VCaP (cell line): ENCODE data around the gene SPOCK3.
A peak's percentile ranks its signal among the peaks of the same experiment; 100 is the strongest.
"Not testable (repeated sequence)": the region's sequence is repeated elsewhere in the genome, so short reads cannot be mapped to it uniquely, and the experiment has no call there.

Source experiments
- H3K27ac ChIP-seq: fragments of 450-650 bp; 2 replicates; pipeline ENCODE4 v1.5.1; 2017
- TF ChIP-seq, protein P1 (sequence below): fragments of 450-650 bp; conservative IDR thresholded peaks from 2 replicates; pipeline ENCODE4 v1.5.1; 2017; ENCODE audit warnings: mild to moderate bottlenecking, moderate library complexity

SPOCK3 gene

DNA sequence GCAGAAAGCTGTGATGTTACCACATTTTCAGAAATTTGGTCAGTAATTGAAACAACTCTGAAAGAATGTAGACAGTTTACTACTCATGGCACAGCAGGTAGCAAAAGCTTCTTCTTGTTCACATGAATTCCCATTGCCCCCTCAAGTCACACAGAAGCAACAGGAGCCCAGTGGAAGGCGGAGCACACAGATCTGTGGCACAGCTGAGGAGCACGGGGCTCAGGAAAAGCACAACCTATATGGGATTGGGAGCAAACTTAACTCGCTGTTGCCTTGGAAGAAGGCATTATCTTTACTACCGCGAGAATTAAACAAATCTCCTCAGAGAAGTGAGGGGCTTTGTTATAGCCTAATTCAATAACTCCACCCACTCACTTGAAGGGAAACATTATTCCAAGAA is 358.5 kb downstream of the SPOCK3 start:
- H3K27ac ChIP-seq: no peak overlapping the region
- TF ChIP-seq, protein P1, sequence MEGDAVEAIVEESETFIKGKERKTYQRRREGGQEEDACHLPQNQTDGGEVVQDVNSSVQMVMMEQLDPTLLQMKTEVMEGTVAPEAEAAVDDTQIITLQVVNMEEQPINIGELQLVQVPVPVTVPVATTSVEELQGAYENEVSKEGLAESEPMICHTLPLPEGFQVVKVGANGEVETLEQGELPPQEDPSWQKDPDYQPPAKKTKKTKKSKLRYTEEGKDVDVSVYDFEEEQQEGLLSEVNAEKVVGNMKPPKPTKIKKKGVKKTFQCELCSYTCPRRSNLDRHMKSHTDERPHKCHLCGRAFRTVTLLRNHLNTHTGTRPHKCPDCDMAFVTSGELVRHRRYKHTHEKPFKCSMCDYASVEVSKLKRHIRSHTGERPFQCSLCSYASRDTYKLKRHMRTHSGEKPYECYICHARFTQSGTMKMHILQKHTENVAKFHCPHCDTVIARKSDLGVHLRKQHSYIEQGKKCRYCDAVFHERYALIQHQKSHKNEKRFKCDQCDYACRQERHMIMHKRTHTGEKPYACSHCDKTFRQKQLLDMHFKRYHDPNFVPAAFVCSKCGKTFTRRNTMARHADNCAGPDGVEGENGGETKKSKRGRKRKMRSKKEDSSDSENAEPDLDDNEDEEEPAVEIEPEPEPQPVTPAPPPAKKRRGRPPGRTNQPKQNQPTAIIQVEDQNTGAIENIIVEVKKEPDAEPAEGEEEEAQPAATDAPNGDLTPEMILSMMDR: no peak

DNA sequence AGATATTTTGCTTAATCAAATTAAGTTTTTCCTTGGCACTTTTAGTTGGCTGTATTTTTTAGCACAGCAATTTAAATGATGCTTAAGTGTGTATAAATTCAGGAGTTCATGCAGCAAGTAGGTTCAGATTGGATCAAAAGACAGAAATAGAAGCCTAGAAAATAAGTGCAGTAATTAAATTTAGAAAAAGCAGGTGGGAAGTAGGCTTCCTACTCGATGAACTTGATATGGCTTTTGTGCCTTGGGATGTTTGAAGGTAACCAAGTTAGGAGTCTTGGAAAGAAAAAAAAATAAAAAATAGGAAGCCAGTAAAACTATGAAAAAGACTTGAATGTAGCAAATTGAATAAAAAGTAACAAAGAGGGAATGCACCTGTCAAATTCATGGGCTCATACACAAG is 372.3 kb downstream of the SPOCK3 start:
- TF ChIP-seq, protein P1: no peak
- H3K27ac ChIP-seq: no peak overlapping the region

DNA sequence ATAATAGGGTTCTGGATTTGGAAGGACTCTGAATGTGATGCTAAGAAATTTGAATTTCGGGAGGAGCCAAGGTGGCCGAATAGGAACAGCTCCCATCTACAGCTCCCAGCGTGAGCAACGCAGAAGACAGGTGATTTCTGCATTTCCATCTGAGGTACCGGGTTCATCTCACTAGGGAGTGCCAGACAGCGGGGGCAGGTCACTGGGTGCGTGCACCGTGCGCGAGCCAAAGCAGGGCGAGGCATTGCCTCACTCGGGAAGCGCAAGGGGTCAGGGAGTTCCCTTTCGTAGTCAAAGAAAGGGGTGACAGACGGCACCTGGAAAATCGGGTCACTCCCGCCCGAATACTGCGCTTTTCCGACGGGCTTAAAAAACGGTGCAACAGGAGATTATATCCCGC is 383.9 kb downstream of the SPOCK3 start:
- H3K27ac ChIP-seq: not testable (repeated sequence)

DNA sequence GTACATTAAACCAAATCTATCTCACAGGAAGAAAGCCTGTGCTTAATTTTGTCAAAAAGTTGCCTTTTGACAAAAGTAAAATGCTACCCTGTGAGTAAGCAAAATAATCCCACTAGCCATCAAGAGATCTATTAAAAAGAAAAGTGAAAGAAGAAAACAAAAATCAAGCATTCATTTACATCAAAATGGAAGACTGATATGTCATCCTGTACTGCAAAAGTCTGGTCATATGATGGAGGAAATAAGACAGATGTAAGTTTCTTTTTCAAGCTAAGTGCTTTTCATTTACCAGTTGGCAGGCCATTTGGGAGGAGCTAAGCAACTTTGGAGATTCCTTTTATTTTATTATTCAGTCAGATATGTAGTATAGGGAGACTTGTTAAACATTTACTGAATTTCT is 387.4 kb downstream of the SPOCK3 start:
- no peak overlapping the region for H3K27ac ChIP-seq
- TF ChIP-seq, protein P1: no peak

DNA sequence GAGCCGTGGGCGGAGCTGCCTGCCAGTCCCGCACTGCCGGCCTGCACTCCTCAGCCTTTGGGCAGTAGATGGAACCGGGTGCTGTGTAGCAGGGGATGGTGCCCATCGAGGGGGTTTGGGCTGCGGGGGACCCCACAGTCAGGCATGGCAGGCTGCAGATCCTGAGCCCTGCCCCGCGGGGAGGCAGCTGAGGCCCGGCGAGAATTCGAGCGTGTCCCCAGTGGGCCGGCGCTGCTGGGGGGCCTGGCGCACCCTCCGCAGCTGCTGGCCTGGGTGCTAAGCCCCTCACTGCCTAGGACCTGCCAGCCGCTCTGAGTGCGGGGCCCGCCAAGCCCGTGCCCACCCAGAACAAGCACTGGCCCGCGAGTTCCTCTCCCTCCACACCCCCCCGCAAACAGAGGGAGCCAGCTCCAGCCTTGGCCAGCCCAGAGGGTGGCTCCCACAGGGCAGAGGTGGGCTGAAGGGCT is 391.5 kb downstream of the SPOCK3 start:
- TF ChIP-seq, protein P1: no peak
- H3K27ac ChIP-seq: no peak overlapping the region

DNA sequence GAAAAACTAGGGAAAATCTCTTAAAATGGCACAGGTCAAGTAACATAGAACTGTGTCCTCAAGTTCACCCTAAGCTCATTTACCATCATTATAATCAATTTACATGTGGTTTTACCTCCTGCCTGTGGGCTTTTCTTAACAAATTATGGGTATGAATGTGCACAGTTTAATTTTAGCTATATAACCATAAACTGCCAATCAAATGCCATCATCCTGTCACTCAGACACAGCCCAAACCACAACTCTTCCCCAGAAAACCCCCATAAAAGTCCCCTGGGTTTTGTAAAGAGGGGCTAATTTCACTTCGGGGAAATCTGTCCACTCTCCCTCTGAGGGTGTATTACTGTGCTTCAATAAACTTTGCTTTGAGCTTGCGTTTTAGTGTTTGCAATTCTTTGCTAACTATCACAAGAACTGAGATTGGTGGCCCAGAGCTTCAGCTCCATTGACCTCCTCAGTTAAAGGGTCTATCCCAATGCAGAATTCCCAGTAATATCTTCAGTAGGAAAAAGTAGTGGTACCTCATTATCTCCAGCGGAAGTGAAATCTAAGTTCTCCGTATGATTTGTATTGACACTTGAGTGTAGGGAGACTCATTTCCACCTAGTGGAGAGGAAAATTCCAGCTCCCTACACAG is 394.6 kb downstream of the SPOCK3 start:
- TF ChIP-seq, protein P1: 0 out of 2 replicates have a peak, but pooled peaks have one; percentile 7

DNA sequence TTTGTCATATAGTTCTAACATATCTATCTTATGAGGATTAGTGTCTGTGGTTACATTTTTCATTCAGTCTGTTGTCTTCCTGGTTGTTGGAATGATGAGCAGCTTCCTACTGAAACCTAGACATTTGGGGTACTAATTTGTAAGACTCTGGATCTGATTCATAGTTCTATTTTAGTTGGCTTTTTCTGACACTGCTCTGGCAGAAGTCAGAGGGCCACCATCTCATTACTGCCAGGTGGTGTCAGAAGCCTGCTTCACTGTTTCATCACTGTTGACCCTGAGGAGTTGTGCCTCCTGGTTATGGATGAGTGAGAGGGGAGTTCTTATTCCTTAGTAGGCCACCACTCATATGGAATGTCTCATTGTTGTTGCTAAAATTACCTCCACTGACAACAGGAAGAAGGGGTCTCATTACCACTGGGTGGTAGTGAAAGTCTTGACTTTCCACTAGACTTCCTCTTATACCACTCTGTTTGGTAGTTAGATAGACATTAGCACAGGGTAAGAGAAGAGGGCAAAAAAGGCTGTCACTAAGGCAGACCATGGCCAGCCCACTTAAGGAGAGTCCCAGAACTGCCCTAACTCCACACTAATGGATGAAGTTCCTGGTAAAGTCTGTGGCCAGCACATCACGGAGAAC is 395.2 kb downstream of the SPOCK3 start:
- no peak overlapping the region for H3K27ac ChIP-seq
- TF ChIP-seq, protein P1: no peak

More for the DNA sequence above, 394.6 kb downstream of the SPOCK3 start:
- H3K27ac ChIP-seq: no peak overlapping the region

DNA sequence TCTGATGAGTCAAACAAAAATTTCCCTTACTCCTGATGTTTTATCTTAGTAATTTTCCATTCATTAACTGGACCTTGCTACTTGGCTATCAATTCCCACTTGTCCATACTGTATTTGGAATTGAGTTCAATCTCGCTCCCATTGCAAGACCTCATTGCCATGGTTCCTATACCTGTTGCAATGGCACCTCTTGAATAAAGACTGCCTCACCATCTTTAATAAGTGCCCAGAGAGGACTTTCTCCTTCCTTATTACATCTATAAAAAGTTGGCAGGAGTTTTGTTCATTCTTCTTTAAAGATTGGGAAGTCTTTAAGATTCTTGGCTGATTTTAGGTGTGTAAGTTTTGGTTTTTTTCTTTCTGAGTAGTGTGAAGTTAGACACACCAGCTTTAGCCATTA is 397.4 kb downstream of the SPOCK3 start:
- H3K27ac ChIP-seq: no peak overlapping the region
- TF ChIP-seq, protein P1: no peak
